Sigmoid colon (tissue), 3 donors: Measurements from ENCODE around the gene MYH7.

Experiments used
- CTCF ChIP-seq, 4 experiments: fragments of 450-650 bp in 3 of 4; fragments of 200-600 bp in 1 of 4; IDR thresholded peaks; one replicate each; pipeline ENCODE4 v1.5.1; 2016 to 2019; ENCODE audit warnings: antibody characterized with exemption in 4 of 4, mild to moderate bottlenecking in 3 of 4, moderate library complexity in 2 of 4
- POLR2A ChIP-seq, 2 donors: fragments of 450-650 bp; IDR thresholded peaks; one replicate each; pipeline ENCODE4 v1.6.1; 2016; ENCODE audit warnings: antibody characterized with exemption in 2 of 2, mild to moderate bottlenecking in 2 of 2, moderate library complexity in 2 of 2

DNA sequence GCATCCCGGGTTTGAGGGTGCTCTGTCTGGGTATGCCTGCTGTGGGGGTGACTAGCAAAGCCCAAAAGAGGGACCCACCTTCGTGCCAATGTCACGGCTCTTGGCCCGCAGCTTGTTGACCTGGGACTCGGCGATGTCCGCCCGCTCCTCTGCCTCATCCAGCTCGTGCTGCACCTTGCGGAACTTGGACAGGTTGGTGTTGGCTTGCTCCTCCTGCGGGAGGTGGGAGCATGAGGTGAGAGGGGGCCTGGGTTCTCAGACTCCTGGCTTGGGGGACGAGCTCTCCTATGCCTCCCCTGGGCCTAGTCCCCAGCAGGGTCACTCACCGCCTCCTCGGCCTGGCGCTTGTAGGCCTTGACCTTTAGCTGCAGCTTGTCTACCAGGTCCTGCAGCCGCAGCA is 21.8 kb downstream of the MYH7 start:
- TF ChIP-seq CTCF (IDR thresholded peaks at IDR 0.05), result no peak
- no peak for TF ChIP-seq POLR2A (IDR thresholded peaks at IDR 0.05)
